Epithelial cell of prostate (primary cell): Measurements from ENCODE around the gene KAT8.

Source experiments
- DNase-seq: peaks from one replicate; pipeline ENCODE4 v3.0.0-alpha.2; 2011; ENCODE audit warnings: low read depth, low spot score
- H3K27ac ChIP-seq: fragments of 450-650 bp; 2 replicates; pipeline ENCODE4 v1.5.1; 2017; ENCODE audit warnings: mild to moderate bottlenecking

KAT8 gene

GRCh38 chr16:31106509-31107464 is 10.7 kb upstream of the KAT8 start:
- H3K27ac ChIP-seq = no peak overlapping the region
- DNase-seq = no peak

- no peak for DNase-seq
- H3K27ac ChIP-seq = no peak overlapping the region
Observed at GRCh38 chr16:31107465-31107867, 10.0 kb upstream of the KAT8 start.

- no peak for DNase-seq
Observed at GRCh38 chr16:31108035-31108793, 9.2 kb upstream of the KAT8 start, which contains the start of gene BCKDK. Gene BCKDK, plus strand, starts transcription at chr16:31108386. Its CDS starts 838 bp downstream, at chr16:31109224.

GRCh38 chr16:31108794-31109558 is 8.5 kb upstream of the KAT8 start:
- peak overlapping the region; percentile 21 for H3K27ac ChIP-seq
- no peak for DNase-seq

More at GRCh38 chr16:31108035-31108793, 9.2 kb upstream of the KAT8 start, which contains the start of gene BCKDK:
- peak within 1 kb of the TSS; percentile 21 for H3K27ac ChIP-seq

- no peak overlapping the region for H3K27ac ChIP-seq
- no peak for DNase-seq
Observed at GRCh38 chr16:31109622-31110021, 7.8 kb upstream of the KAT8 start.

- no peak overlapping the region for H3K27ac ChIP-seq
- no peak for DNase-seq
Observed at GRCh38 chr16:31110106-31111034, 7.1 kb upstream of the KAT8 start.

- no peak overlapping the region for H3K27ac ChIP-seq
- DNase-seq = no peak
Observed at GRCh38 chr16:31111881-31112466, 5.5 kb upstream of the KAT8 start.

GRCh38 chr16:31112711-31113110 is 4.8 kb upstream of the KAT8 start:
- DNase-seq = no peak
- peak overlapping the region; percentile 38 for H3K27ac ChIP-seq

- peak overlapping the region; percentile 38 for H3K27ac ChIP-seq
- no peak for DNase-seq
Observed at GRCh38 chr16:31113121-31114120, 4.0 kb upstream of the KAT8 start.

GRCh38 chr16:31114468-31114867 is 3.0 kb upstream of the KAT8 start:
- no peak for DNase-seq
- peak overlapping the region; percentile 38 for H3K27ac ChIP-seq

GRCh38 chr16:31118223-31119155 is 1.0 kb downstream of the KAT8 start:
- peak; percentile 96 for DNase-seq
- H3K27ac ChIP-seq = peak overlapping the region; percentile 99

GRCh38 chr16:31120129-31120528 is 2.7 kb downstream of the KAT8 start:
- DNase-seq = no peak
- H3K27ac ChIP-seq = no peak overlapping the region

- no peak for DNase-seq
- no peak overlapping the region for H3K27ac ChIP-seq
Observed at GRCh38 chr16:31125844-31126243, 8.4 kb downstream of the KAT8 start.

- DNase-seq = no peak
- no peak overlapping the region for H3K27ac ChIP-seq
Observed at GRCh38 chr16:31127182-31127581, 9.7 kb downstream of the KAT8 start.

- DNase-seq = no peak
Observed at GRCh38 chr16:31128711-31129567, 11.5 kb downstream of the KAT8 start.

More at GRCh38 chr16:31128711-31129567, 11.5 kb downstream of the KAT8 start:
- H3K27ac ChIP-seq = peak overlapping the region; percentile 96
